ENCODE data around the gene CDKN3.

DNA sequence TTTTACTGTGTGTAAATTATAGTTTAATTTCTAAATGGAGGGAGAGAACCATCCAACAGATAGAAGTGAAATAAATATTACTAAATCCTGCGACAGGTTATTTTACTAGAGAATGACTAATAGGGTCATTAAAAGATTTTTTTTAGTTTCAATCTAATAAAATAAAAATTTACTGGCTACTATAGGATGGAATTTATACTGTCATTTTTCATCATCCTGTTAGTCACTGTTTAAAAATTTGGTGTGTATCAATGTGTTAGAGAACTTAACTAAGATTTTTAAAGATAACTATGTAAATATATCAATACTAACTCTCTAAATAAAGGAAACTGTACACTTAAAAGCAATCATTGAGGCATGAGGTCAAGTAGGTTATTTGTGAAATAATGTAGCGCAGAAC, 41.1 kb upstream of the CDKN3 start:
- no peak for TF ChIP-seq POLR2A (IDR thresholded peaks at IDR 0.05; ENCODE audit: low read length)
- no peak for TF ChIP-seq GATA1 (IDR thresholded peaks at IDR 0.05; ENCODE audit: low read depth, low read length)
